ENCODE results near the gene TENM3. TPM values are rescaled to one million over a fixed set of nuclear protein-coding genes. Genes with fewer than 3 reads are reported as not detected.

Gene TENM3
- total RNA-seq, 1 experiment from 2014 or later, result 0.87 TPM

- H3F3A ChIP-seq (ENCODE audit: low read length, unreplicated experiment), result no peaks in the 10 kb centered on the region
- TF ChIP-seq CTCF (conservative IDR thresholded peaks at IDR 0.05; ENCODE audit: low read depth, low read length), result no peak
- TF ChIP-seq EZH2 (IDR thresholded peaks at IDR 0.05; ENCODE audit: low read length, unreplicated experiment), result no peak
- no peak for TF ChIP-seq EZH2phosphoT487 (IDR thresholded peaks at IDR 0.05; ENCODE audit: borderline replicate concordance, low read length)
- no peaks in the 10 kb centered on the region for H3K9me2 ChIP-seq (replicated peaks; ENCODE audit: low read length)
- H3K79me2 ChIP-seq (ENCODE audit: low read length), result no peaks in the 10 kb centered on the region
- CTCF ChIA-PET, result no interaction called here
- POLR2A ChIA-PET (ENCODE audit: unreplicated experiment), result interaction anchor here (0.6 kb wide), 1 partner anchor 36 kb away, joined by 3 read pairs; no protein-coding TSS in a partner anchor
- no peaks in the 10 kb centered on the region for H4K20me1 ChIP-seq (ENCODE audit: low read length)
- H3K4me2 ChIP-seq (ENCODE audit: low read length), result no peak overlapping the region
- DNase-seq (no peak), ATAC-seq (no peak)
- no peak overlapping the region for H3K27ac ChIP-seq (ENCODE audit: low read length)
- no peaks in the 10 kb centered on the region for H3K9me3 ChIP-seq (ENCODE audit: low read length)
- H3K9ac ChIP-seq (ENCODE audit: low read length), result no peak overlapping the region
- H3K4me1 ChIP-seq (ENCODE audit: insufficient read depth, low read length), result no peaks in the 10 kb centered on the region
- H3K4me3 ChIP-seq (ENCODE audit: low read length), result no peak overlapping the region
- no peaks in the 10 kb centered on the region for H3K36me3 ChIP-seq (ENCODE audit: low read depth, low read length)
- intact Hi-C loops (cut with micrococcal nuclease), result no loop called here
- no peak overlapping the region for H2AFZ ChIP-seq (ENCODE audit: low read length)
- H3K27me3 ChIP-seq (ENCODE audit: low read length), result peaks cover 7% of the 10 kb centered on the region; the same call in 1 of the 2 replicates
- no TSS peak for BruUV-seq (replicated peaks)
Measured at GRCh38 chr4:182205306-182205705, 37.9 kb upstream of the TENM3 start.

- H2AFZ ChIP-seq (ENCODE audit: low read length), result no peak overlapping the region
- ATAC-seq (no peak), DNase-seq (no peak)
- intact Hi-C loops (cut with micrococcal nuclease), result no loop called here
- no peaks in the 10 kb centered on the region for H3K36me3 ChIP-seq (ENCODE audit: low read depth, low read length)
- peaks cover 7% of the 10 kb centered on the region; the same call in 1 of the 2 replicates for H3K27me3 ChIP-seq (ENCODE audit: low read length)
- no peak overlapping the region for H3K9ac ChIP-seq (ENCODE audit: low read length)
- TF ChIP-seq EZH2phosphoT487 (IDR thresholded peaks at IDR 0.05; ENCODE audit: borderline replicate concordance, low read length) (no peak), CTCF (conservative IDR thresholded peaks at IDR 0.05; ENCODE audit: low read depth, low read length) (no peak), EZH2 (IDR thresholded peaks at IDR 0.05; ENCODE audit: low read length, unreplicated experiment) (no peak)
- H3K9me3 ChIP-seq (ENCODE audit: low read length), result no peaks in the 10 kb centered on the region
- no peaks in the 10 kb centered on the region for H3K79me2 ChIP-seq (ENCODE audit: low read length)
- POLR2A ChIA-PET (ENCODE audit: unreplicated experiment), result no interaction called here
- CTCF ChIA-PET, result no interaction called here
- H3K4me2 ChIP-seq (ENCODE audit: low read length), result no peak overlapping the region
- H3K27ac ChIP-seq (ENCODE audit: low read length), result no peak overlapping the region
- H3F3A ChIP-seq (ENCODE audit: low read length, unreplicated experiment), result no peaks in the 10 kb centered on the region
- no peaks in the 10 kb centered on the region for H3K4me1 ChIP-seq (ENCODE audit: insufficient read depth, low read length)
- BruUV-seq (replicated peaks), result no TSS peak
- H3K9me2 ChIP-seq (replicated peaks; ENCODE audit: low read length), result no peaks in the 10 kb centered on the region
- H4K20me1 ChIP-seq (ENCODE audit: low read length), result no peaks in the 10 kb centered on the region
- no peak overlapping the region for H3K4me3 ChIP-seq (ENCODE audit: low read length)
Measured at GRCh38 chr4:182206266-182206665, 36.9 kb upstream of the TENM3 start.

DNA sequence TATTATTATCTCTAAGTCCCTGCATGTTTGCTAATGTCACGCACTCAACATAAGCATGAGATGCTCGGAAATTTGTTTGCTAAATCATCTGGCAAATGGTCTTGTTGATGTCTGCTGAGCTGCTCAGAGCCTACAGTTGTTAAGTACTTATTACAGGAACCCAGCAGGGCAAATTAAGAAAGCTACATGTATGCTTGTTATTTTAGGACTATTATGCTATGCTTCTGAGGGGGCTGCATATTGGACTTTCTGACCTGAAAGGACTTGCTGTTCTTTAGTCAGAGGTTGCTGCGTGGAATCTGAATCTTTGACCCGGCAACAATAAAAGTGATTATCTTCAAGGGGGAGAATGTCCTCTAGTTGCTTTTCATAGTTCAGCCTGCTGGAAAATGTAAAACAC lies 36.3 kb upstream of the TENM3 start:
- no peaks in the 10 kb centered on the region for H3K9me3 ChIP-seq (ENCODE audit: low read length)
- ATAC-seq (no peak), DNase-seq (no peak)
- intact Hi-C loops (cut with micrococcal nuclease), result no loop called here
- TF ChIP-seq EZH2phosphoT487 (IDR thresholded peaks at IDR 0.05; ENCODE audit: borderline replicate concordance, low read length) (no peak), EZH2 (IDR thresholded peaks at IDR 0.05; ENCODE audit: low read length, unreplicated experiment) (no peak), CTCF (conservative IDR thresholded peaks at IDR 0.05; ENCODE audit: low read depth, low read length) (no peak)
- H3K4me3 ChIP-seq (ENCODE audit: low read length), result no peak overlapping the region
- no peaks in the 10 kb centered on the region for H3K4me1 ChIP-seq (ENCODE audit: insufficient read depth, low read length)
- ChIA-PET POLR2A (ENCODE audit: unreplicated experiment) (no interaction called here), CTCF (no interaction called here)
- no peaks in the 10 kb centered on the region for H3K9me2 ChIP-seq (replicated peaks; ENCODE audit: low read length)
- H3K27me3 ChIP-seq (ENCODE audit: low read length), result peaks cover 7% of the 10 kb centered on the region; the same call in 1 of the 2 replicates
- H2AFZ ChIP-seq (ENCODE audit: low read length), result no peak overlapping the region
- no peak overlapping the region for H3K9ac ChIP-seq (ENCODE audit: low read length)
- no peaks in the 10 kb centered on the region for H3K79me2 ChIP-seq (ENCODE audit: low read length)
- H3K27ac ChIP-seq (ENCODE audit: low read length), result no peak overlapping the region
- H3F3A ChIP-seq (ENCODE audit: low read length, unreplicated experiment), result no peaks in the 10 kb centered on the region
- no TSS peak for BruUV-seq (replicated peaks)
- H3K4me2 ChIP-seq (ENCODE audit: low read length), result no peak overlapping the region
- H3K36me3 ChIP-seq (ENCODE audit: low read depth, low read length), result no peaks in the 10 kb centered on the region
- H4K20me1 ChIP-seq (ENCODE audit: low read length), result no peaks in the 10 kb centered on the region
